HG03432 (cell line): Measurements from ENCODE around the gene CCSER1.

Source experiments
- ATAC-seq: cut with Tn5 transposase; IDR thresholded peaks from one replicate; pipeline ENCODE4 v1.9.1; 2021; ENCODE audit warnings: mild to moderate bottlenecking, moderate library complexity; ENCODE audit not compliant: unreplicated experiment

The CCSER1 gene

GRCh38 chr4:90127223-90127705, at the start of gene CCSER1:
CCSER1 (plus strand) TSS chr4:90127394.
- ATAC-seq, result peak; percentile 83

DNA sequence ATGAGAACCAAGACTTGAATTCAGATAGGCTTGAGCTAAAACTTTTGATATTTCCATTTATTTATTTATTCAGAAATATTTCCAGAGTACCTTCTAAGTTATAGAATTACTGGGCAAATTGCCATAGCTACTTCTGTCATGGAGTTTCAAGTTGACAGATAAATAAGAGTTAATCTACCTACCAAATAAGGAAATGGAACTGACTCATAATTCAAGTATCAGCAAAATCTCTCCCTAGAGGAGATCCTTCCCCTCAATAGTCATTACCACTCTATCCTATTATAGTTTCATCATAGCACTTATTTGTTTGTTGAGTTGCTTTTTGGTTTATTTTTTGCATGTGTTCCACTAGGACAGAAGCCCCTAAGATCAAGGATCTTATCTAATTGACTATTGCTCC, 48.8 kb upstream of the CCSER1 start:
- ATAC-seq, result peak; percentile 53

DNA sequence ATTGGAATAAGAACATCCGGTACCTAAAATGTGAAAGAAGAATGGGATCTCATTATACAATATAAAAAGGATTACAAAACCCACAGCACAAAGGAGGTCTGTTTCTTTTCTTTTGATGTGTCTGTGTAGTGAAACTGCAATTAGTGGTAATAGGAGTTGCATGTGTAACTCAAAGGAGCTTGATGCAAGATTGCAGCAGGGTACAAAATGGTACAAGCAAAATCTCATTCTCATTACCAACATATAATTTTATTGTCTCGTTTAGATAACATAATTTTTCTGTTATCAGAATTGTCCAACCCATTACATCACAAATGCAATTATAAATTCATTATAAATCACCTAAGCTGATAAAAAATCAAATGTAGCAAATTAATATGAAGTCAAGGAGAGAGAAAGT, 47.1 kb upstream of the CCSER1 start:
- ATAC-seq, result peak; percentile 38

GRCh38 chr4:90081432-90082144, 45.6 kb upstream of the CCSER1 start:
- no peak for ATAC-seq

DNA sequence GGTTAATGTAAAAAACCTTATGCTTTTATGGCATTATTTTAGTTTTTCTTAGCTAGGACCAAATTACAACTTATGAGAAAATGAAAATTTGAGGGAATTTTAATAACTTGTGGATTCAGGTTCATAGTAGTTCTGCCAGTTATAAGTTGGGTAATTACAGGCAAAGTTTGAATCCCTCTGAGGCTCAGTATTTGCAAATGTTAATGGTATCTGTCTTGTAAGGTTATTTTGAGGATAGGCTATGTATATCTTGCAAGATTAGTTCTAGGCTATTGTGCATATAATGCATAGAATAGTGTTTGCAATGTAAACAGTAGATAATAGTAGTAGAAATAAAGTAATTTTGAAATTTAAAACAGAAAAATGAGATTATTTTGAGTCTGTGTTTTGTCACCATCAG, 44.7 kb upstream of the CCSER1 start:
- no peak for ATAC-seq

DNA sequence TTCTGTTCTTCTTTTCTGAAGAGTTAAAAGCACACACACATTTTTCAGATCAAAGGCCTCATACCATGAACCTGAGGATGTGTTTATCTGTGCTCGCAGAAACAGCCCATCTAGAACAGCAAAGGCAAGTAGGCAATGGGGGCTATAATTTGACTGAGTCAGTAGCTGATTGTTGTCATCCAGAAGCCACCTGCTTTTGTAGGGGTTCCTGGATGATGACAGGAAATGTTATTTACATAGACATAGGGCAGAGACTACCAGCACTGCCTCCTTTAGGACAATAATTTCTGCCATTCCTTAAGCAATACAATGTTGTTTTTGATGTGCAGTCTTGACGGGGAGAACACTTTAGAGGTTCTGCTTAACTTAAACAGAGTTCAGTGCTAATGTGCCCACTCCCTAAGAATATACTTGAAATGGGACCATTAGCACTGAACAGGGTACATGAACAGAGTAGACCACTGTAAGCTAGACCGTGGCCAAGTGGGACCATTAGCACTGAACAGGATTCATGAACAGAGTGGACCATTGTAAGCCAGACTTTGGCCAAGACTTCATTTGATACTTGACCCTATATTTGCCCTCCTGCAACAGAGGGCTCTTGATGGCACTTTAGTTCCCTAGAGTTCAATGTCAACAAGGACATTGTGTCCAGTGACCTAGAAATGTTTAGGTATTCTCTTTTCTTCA, 42.8 kb upstream of the CCSER1 start:
- no peak for ATAC-seq

DNA sequence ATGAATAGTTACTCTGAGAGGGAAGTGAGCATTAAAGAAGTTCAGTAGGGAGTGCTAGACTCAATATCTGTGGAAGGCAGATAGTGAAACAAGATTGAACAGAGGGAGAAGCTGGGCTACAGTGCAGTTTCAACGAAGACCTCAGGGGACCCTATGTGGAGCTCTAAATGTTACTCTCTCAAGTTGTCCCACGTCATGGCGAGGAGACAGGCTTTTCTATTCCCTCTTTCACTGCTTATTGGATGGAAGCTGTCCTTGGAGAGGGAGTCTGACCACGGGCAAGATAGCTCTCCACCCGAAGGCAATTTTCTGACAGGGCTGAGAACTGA, 42.3 kb upstream of the CCSER1 start:
- ATAC-seq, result no peak

GRCh38 chr4:90093526-90093925, 33.7 kb upstream of the CCSER1 start:
- ATAC-seq, result no peak

GRCh38 chr4:90095000-90095399, 32.2 kb upstream of the CCSER1 start:
- no peak for ATAC-seq

DNA sequence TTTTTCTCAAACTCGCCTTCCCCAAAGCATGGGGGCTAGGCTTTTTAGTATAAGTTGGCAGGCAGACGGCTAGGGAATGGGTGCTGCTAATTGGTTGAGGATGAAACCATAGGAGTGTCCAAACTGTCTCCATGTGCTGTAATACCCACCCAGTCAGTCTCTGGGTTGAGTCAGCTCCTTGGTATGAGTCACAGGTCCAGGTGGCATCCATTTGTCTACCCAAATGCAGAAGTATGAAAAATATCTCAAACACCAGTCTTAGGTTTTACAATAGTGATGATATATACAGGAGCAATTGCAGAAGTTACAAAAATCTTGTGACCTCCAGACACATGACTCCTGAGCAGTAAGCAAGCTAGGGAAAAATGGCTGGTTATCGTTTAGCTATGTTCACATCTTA, 27.4 kb upstream of the CCSER1 start:
- ATAC-seq, result peak; percentile 86

- ATAC-seq, result no peak
These were observed 23.2 kb upstream of the CCSER1 start for GRCh38 chr4:90103991-90104390.

GRCh38 chr4:90105274-90105673, 21.9 kb upstream of the CCSER1 start:
- ATAC-seq, result no peak

DNA sequence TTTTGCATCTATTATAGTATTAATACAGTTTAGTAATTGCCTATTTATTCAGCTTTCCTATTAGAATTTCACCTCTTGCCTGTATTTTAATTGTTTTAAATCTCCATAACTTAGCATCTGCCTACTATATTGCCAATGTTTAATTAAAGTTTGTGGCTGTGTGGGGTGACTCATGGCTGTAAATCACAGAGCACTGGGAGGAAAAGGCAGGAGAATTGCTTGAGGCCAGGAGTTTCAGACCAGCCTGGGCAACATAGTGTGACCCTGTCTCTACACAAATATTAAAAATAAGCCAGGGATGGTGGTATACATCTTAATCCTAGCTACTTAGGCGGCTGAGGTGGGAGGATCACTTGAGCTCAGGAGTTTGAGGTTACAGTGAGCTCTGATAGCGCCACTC, 14.5 kb upstream of the CCSER1 start:
- ATAC-seq, result no peak

- ATAC-seq, result no peak
These were observed 13.2 kb upstream of the CCSER1 start for GRCh38 chr4:90113881-90114457.

DNA sequence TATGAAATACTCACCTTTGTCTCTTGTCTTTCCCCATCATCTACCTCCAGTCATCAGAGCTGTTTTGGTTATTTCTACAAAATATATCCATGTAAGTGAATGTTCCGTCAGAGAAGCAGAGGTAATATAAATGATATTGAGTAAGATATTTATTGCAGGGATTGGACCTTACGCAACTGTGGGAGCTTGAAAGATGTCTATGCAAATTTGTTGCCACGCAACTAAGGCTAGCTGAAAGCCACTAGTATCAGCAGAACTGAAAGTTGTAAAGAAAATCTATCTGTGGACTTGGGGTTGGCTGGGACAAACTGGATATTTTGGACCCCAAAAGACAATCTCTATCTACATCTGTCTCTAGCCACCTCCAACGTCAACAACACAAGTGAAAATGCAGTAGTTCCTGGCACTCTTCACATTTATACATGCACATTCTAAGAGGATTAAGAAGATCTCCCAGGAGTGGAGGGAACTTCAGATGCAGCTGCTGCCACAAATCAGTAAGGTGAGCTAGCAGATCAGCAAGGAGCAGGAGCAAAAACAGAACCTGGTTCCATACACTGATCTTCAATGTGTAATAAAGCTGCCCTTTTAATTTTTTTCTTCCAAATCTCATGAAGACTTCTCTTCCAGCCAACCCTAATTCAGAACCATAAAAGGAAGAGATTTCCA, 8.5 kb upstream of the CCSER1 start:
- ATAC-seq, result peak; percentile 83

DNA sequence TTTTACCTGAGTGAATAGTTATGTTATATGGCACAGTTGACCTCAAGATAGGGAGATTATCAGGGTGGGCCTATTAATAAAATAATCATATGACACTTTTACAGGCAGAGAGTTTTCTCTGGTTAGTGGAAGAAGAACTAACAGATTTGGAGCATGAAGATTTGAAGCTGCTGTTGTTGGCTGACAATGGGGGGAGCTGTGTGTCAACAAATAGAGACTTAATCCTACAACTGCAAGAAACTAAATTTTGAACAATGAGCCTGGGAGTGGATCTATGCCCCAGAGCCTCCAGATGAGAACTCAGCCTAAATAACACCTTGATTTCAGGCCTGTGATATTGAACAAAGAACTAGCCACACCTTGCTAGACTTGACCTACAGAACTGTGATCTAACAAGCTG, 7.2 kb upstream of the CCSER1 start:
- ATAC-seq, result no peak

DNA sequence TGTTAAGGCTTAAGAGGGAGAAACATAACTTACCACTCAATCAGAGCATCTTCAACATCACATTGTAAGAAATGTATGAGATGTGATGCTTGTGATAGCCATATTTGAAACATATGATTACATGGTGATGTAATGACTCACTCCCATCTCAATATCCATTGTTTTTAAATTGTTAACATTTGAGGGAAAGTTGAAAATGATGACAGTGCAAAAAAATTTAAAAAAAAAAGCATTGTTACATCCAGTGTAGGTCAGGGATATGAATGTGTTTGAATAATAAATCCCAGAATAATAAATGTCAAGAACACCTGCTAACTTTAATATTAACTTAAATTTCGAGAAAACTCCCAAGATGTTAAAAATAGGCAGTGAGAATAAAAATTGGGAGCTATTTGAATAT, 6.4 kb upstream of the CCSER1 start:
- ATAC-seq, result no peak

DNA sequence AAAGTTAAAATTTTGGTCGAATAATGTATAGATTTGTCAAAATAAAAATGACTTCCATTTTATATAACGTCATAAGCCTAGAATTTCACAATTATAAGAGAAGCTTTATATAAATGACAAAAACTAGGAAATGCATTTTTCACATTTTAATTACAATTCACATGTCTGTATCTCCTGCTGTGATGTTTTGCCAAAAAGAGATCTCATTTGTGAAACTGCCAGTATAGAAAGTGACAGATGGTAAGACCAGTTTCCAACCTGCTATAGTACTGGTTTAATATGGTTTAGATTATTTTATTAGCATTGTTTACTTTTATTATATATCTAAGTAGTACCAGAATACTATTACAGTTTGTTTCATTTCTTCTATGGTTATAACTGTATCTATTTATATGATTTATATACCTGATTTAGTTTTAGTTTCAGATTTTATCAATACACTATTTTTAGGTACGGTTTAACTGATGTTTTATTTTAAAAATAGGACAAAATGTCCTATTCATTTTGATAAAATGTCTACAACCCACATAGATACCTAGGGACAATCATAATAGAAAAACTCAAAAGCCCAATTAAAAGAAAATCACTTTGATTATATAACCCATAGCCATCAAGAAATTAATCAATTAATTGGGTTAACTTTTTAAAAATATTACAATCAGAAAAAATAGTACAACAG, 5.4 kb upstream of the CCSER1 start:
- peak; percentile 30 for ATAC-seq

DNA sequence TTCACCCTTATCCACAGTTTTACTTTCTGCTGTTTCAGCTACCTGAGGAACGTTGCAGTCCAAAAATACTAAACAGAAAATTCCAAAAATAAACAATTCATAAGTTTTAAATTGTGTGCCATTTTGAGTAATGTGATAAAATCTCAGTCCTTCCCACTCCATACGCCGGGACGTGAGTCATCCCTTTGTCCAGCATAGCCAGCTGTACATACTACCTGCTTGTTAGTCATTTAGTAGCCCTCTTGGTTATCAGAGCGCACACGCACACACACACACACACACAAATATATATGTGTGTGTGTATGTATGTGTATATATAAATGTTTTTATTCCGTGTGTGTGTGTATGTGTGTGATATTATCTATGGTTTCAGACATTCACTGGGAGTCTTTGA, 4.8 kb upstream of the CCSER1 start:
- no peak for ATAC-seq

- no peak for ATAC-seq
These were observed 2.9 kb upstream of the CCSER1 start for GRCh38 chr4:90124276-90124675.

DNA sequence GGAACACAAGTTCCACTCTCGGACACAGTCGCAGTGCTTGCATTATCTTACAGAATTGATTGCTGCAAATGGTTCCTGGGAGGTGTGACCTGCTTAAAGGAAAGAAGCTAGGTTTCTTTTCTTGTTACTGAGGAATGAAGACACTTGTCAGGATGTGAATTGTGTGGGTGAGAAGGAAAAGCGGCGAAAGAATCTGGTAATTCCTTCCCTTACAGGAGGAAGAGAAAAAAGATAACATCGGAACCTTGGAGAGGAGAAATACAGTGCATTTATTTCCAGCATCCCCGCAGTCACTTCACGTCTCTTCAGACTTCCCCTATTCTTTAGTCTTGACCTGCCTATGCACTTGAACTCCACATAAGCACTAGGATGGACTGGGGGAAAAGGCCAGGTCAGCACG, 389 bp upstream of the CCSER1 start:
- no peak for ATAC-seq
